GM19372 (cell line): ENCODE results near the gene CTNND1.

Experiments
- ATAC-seq: cut with Tn5 transposase; IDR thresholded peaks from one replicate; pipeline ENCODE4 v1.9.1; 2021; ENCODE audit warnings: mild to moderate bottlenecking, low read depth, moderate library complexity; ENCODE audit not compliant: unreplicated experiment

CTNND1 gene

DNA sequence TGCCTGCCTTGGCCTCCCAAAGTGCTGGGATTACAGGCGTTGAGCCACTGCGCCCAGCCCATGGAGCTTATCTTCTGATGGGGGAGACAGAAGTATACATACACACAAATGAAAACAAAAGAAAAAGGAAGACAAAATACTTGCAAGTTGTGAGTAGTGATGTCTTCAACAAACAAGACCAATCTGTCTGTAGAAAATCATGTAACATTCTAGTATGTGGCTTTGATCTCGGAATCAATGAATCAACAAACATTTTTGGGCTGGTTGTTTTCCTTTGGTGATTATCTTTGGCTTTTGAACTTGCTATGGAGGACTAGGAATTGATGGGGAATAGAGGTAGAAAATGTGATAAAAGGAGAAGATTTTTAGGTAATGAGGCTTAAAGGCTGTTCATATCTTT is 3.4 kb upstream of the CTNND1 start:
- no peak for ATAC-seq

DNA sequence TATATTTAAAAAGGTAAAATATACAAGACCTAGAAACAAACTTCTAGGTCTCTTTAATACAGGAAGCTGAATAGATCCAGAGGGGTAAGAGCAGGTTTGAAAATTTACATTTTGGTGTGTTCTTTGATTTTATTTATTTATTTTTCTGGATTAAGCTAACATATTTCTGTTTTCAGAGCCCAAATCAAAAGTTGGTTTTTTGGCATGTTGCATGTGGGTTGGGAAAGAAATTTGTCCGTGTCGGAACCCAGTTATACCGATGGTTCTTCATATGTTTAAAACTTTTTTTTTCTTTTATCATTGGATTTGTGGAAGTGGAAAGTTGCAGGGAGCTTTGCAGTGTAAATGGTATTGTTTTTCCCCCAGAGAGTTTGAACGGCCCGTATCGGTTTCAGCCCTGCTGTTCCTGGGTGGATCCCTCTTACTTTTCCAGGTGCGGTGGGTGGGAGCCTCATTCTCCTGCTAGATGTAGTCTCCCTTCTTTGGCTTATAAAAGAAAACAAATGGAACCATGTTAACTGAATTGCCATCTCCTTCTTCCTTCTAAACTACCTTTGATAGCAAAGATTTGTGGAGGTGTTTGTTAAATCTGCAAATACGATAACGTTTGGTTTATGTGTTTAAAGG is 746 bp downstream of the CTNND1 start:
- no peak for ATAC-seq

DNA sequence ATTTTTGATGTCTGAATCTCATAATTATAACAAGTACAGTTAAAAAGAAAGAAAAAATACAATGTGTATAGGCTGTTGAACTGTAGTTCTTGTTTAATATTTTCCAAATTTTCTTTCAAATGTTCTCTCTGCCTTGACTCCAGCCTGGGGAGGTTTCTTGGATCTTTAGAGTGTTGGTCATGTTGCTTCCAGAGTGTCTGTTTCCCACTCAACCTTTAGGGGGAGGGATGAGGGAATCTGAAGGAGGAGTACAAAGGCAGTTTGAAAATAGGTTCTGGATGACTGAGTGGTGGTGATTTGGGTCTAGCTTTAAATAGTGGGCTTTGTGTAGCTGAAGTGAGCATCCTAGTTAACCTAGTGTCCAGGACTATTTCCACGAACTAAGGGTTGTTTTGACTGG is 2.0 kb downstream of the CTNND1 start:
- ATAC-seq: no peak

DNA sequence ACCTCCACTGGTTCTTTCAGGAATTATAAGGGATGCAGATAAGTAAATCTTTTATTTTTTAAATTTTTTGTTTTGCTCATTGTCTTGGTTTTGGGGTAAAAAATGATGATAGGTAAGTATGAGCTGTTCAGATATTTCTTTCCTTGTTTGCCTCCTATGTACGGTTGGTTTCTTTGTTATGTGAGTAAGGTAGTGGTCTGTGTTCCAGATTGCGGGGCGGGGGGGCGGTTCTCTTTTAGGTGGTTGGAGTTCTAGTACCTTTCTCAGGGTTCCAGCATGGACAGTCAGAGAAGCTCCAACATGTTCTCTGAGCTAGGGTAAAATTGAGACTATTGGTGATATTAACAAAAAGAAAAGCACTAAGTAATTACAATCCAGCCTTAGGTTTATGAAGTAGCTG is 2.4 kb downstream of the CTNND1 start:
- no peak for ATAC-seq

DNA sequence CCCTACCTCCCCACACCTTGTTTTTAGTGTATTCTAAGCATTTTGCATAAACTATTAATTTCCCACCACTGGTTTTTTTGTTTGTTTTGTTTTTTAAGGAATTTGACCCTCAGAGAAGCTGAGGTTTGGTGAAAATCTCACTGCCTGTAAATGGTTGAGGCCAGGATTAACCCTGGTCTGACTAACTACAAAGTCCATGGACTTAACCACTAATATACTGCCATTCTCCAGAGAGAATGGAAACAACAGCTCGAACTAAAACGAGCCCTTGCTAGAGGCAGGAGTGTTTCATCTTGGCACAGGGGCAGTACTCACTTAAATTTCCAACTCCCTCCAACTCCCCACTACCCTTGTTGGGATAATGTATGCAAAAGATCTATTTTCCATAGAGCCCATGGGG is 3.0 kb downstream of the CTNND1 start:
- ATAC-seq: no peak

DNA sequence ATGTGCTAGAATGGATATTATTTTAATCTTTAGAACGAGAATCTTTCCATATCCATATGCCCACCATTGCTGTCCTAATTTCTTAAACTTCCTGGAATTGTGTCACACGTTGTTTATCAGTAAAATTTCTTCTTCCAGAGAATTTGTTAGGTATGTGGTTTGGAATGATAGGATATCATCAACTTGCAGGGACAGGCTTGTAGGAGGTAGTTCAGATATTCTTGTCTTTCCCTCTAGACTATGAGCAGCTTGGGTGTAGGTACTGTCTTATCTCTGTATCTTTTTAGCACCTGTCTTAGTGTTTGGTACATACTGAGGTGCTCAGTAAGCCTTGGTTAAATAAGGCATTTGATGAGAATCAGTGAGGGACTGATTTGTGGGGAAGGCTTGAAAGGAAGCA is 3.4 kb downstream of the CTNND1 start:
- ATAC-seq: no peak

DNA sequence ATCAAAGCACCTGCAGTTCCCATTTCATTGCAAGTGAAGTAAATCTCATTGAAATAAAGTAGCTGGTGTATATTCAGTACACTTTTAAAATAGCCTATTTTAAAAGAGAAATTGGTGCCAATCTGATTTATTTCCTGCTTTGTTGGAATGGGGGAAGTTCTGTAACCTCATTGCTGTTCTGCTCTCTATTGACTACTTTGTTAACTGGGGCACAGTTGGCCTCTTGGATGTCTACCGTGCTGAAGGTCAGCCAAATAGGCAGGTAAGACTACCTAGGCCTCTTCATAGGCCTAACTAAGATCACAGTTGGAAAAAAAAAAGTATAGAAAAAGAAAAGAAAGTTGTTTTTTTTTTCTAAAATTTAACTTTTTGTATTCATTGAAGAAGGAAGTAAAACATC is 9.2 kb downstream of the CTNND1 start:
- ATAC-seq: no peak

DNA sequence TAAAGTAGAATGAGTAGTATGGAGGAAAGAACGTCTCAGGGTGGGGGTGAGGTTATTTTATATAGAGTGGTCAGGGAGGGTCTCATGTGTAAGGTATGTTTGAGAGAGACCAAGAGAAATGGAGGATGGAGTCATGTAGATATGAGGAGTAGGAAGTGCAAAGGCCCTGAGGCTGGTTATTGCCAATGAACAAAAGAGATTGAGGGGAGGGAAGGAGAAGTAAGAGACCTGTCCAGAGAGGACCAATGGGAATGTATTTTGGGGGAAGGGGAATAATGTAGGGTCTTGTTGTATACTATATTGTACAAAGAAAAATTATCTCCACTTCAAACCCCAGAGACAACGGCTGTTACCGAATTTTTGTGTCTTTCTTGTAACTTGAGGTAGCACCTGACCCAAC is 9.8 kb downstream of the CTNND1 start:
- ATAC-seq: no peak

DNA sequence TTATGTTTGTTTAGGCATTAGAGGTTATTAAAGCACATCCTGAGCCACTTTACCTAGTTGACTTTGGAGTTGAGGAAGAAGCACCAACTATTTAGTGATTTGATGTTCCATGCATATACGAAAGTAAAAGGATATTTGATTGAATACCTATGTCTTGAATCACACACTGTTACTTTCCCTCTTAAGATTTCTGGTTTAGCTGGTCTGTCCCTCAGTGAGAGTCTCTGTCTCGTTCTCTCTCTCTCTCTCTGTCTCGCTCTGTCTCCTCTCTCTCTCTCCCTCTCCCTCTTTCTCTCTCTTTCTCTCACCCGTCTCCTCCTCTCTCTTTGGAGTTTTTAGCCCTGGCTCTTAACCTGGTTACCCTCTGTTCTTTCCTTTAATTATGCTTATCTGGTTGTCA is 11.0 kb downstream of the CTNND1 start:
- ATAC-seq: no peak

DNA sequence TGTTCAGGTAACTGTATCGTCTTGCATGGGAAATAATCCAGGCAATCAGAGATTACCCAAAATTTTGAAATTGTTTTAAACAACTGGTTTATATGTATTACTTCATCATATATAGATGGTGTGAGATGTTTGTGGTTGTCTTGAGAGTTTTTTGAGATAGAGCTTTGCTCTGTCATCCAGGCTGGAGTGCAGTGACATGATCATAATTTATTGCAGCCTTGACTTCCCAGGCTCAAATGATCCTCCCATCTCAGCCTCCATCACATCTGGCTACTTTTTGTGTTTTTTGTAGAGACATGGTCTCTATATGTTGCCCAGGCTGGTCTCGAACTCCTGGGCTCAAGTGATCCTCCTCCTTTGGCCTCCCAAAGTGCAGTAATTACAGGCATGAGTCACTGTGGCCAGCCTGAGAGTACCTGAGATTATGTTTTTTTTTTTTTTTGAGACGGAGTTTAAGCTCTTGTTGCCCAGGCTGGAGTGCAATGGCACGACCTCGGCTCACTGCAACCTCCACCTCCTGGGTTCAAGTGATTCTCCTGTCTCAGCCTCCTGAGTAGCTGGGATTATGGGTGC is 11.5 kb downstream of the CTNND1 start:
- ATAC-seq: no peak

DNA sequence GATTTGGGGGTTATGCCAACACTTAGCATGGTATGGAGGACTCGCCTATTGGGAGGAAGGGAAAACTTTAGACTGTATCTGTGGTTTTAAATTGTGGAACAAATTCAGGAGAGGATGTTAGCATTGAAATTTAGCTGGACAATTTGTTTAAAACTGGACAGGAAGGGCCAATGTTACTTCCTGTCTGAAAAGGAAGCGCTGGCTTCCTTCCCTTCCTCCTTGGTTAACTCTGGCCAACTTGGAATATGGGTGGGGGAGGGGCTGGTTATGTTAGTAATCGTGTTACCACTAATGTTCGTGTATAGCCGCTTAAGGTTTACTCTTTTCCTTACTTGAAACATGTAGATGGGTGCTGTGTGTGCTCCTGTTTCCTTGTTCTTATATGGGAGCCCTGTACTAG is 13.9 kb downstream of the CTNND1 start:
- ATAC-seq: no peak

DNA sequence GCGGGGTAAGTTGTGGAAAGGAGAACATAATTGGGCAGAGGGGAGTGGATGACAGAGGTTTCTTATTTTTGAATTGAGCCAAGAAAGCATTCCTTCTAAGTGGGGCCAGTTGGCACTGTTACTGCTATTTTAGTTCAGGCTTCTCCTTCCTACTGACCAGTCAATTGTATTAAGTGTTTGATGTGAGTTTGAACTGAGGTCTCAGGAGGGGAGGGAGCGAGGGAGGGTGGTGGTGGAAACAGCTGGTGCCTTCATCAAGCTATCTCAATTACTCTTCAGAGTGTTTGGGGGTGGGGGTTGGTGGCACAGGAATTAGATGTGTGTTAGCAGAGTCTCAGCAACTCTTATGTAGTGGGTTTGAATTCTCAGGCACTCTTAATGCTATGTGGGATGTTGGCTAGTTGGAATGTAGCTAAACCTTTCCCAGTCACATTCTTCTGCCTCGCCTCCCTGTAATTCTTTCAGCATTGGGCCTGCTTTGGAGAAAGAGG is 14.5 kb downstream of the CTNND1 start:
- ATAC-seq: no peak

DNA sequence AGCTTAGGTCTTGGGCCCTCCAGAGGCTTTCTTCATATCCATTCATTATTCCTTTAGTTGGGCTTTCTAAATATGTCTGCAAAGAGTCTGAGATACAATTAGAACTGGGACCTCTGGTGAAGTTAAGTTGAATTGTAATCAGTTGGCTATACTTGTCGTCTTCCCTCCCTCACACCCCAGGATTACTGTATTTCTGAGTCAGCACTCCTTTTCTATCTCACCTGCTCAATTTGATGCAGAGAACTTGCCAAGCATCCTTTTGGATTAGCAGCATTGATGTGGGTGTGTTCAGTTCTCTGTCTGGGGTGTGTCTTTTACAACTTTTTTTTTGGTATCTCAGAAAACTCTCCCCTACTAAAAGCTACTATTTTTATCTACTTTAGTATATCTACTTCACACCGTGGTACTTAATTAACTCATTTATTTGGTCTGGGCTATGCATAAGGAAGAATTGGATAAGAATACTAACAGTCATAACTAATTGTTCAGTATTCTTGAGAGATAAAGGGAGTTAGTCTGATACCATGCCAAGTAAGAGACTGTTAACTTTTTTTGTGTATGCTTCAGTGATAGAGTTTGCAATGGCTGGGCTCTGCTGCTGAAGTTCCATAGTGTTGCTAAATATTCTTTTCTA is 15.1 kb downstream of the CTNND1 start:
- ATAC-seq: no peak

DNA sequence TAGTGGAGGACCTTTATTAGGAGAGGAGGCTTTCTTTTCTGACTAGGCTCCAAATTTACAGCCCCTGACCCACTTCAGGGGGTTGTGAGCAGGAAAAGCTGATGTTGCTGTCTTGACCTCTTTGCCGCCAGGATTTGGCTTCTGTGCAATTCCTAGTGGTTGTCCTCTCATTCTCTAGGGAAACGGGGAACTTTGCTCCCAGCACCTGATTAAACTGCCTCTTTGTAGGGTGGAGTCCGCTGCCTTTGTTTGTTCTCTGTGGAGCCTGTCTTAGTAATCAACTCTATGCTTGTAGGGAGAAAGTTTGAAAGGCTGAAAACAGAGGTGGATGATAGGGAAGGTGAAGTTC is 16.3 kb downstream of the CTNND1 start:
- no peak for ATAC-seq

DNA sequence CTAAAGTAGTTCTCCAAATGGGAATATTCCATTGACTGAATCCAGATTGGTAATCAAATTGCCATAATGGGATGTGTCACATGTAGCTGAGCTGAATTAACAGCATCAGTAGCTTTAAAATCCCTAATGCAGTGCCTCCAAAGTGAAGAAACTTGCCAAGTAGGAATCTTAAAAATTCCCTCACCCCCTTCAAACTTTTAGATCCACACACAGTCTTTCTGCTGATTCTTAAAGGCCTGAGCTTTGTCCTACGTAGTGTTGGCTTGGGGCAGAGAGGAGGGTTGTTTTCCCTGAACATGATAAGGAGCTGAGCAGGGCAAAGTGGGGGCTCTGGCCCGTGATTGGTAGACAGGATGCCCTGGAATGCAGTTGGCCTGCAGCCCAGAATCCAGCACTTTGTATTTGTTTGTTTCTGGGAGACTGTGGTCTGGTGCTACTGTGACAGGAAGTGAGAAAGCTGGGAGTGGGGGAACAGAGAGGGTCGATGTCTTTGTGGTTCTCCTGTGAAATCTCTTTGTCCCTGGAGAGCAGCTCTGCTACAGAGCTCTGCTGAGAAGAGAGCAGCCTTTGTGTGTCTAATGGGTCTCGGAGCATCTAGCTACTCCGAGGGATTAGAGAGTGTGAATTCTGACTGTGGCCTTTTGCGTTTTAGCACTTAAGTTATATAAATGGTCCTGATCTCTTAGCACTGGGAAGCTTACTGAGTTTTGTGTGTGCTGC is 16.9 kb downstream of the CTNND1 start:
- no peak for ATAC-seq

DNA sequence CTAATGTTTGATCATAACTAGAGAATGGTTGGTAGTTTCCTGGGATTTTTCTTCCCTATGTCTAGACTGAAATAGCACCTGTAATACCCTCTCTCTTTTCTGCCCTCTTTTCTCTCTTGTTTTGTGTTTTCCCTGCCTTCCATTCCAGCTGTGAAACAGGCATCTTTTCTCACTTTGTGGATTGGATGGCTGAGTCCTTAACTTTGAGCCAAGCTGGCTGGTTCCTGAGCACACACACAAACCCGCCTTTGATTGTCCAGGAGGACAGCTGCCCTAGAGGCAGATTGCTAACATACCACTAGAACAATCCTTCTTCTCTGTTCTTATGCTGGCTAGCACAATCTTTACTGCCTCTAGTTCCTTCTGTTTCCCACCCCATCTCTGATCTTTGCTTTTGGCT is 17.7 kb downstream of the CTNND1 start:
- ATAC-seq: no peak

DNA sequence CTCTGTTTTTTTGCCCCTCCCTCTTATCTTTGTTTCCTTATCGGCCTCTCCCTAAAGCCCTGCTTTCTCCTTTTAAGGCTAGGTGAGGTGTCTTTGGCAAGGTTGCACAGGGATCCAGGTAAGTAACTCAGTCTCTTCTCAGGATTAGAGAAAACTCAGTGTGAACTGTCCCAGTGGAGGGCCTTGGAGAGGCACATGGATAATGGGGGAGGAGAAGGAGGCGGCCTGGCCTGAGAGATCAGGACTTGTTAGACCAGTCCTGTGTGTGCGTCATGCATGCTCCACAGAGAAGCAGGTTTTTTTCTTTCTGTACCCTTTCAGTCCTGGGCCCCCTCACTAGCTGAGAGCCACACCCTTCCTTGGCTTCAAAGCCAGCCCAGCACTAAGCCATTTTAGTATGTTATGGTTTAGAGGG is 19.9 kb downstream of the CTNND1 start:
- no peak for ATAC-seq

DNA sequence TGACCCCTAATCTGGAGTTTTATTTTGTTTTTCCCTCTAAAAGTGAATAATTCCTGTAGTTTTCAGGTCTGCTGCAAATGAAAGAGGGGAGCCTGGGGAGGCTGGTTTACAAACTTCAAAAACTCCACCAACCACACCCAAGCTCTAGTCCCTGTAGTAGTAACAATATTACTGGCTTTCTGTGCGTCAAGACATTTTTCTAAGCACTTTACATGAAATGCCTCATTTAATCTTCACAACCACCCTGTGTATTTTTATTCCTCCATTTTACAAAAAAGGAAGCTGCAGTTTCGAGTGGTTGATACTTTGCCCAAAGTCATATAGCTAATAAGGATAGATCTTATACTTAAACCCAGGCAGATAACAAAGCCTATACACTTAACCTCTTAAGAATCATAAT is 23.5 kb downstream of the CTNND1 start:
- ATAC-seq: no peak

DNA sequence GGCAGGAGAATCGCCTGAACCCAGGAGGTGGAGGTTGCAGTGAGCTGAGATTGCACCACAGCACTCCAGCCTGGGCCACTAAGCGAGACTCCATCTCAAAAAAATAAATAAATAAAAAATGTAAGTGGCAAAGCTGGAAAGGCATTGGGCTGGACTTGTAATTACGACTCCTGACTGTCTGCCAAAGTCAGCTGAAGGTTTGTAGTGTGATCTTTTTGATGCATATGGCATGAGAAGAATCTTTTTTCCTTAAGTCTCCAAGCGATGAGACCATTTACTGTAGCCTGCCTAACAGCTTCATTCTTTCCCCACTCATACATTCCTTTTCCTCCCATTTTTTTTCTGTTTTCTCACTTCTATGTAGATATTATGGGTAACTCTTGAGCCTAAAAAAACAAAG is 24.8 kb downstream of the CTNND1 start:
- no peak for ATAC-seq

DNA sequence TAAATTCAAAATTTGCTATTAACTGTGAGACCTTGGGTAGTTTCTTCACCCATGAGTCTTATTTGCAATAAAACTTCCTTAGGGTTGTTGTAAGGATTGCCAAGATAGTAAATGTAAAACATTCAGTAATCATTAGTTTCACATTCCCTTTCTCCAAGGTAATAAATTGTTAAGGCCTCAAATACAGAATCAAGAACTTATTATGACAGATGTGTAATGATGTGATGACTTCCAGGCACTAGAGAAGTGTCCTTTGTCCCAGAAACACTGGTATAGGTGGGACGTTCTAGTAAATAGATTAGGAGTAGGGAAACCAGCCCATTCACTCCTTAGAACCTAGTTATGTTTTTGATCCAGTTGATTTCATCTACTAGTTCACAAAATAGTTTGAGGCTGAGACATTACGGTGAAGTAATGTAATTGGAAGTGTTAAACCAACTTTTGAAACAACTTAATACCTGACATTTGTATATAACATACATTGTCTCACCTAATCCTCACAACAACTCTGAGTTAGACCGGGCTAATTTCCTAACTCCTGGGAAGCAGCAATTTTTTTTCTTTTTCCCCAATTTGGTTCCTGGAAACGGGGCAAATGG is 25.5 kb downstream of the CTNND1 start:
- no peak for ATAC-seq
